GM12878 (cell line): ENCODE data around the gene BRAT1.
"Not testable (repeated sequence)": the region's sequence is repeated elsewhere in the genome, so short reads cannot be mapped to it uniquely, and the experiment has no call there.

Source experiments
- EP300 ChIP-seq, 2 experiments: fragments of 150-350 bp in 1 of 2; IDR thresholded peaks; 2 replicates each; pipeline ENCODE4 v1.6.1; 2011 to 2012; ENCODE audit warnings: low read depth in 2 of 2, low read length in 2 of 2, borderline replicate concordance in 1 of 2, improper control_type of control experiment in 1 of 2, inconsistent platforms in 1 of 2; ENCODE audit not compliant: control insufficient read depth in 1 of 2
- LARP7 ChIP-seq: fragments of 450-650 bp; IDR thresholded peaks from 2 replicates; pipeline ENCODE4 v1.6.1; 2017; ENCODE audit warnings: mild to moderate bottlenecking
- POLR2A ChIP-seq: IDR thresholded peaks from 2 replicates; pipeline ENCODE4 v1.6.1; 2011; ENCODE audit warnings: low read depth, mild to moderate bottlenecking, low read length
- RAD21 ChIP-seq: IDR thresholded peaks from 2 replicates; pipeline ENCODE4 v1.6.1; 2011; ENCODE audit warnings: mild to moderate bottlenecking, low read depth, low read length, moderate library complexity; ENCODE audit not compliant: insufficient read depth
- RB1 ChIP-seq: fragments of 450-650 bp; formaldehyde crosslinking; IDR thresholded peaks from 2 replicates; pipeline ENCODE4 v1.6.1; 2017; ENCODE audit warnings: mild to moderate bottlenecking, borderline replicate concordance
- REST ChIP-seq: IDR thresholded peaks from 2 replicates; pipeline ENCODE4 v1.6.1; 2012; ENCODE audit warnings: mild to moderate bottlenecking, low read depth, low read length
- SIN3A ChIP-seq: IDR thresholded peaks from 2 replicates; pipeline ENCODE4 v1.6.1; 2012; ENCODE audit warnings: low read depth, low read length, improper control_type of control experiment
- SMC3 ChIP-seq: IDR thresholded peaks from 2 replicates; pipeline ENCODE4 v1.6.1; 2011; ENCODE audit warnings: low read length, improper control_type of control experiment, borderline replicate concordance
- YY1 ChIP-seq: IDR thresholded peaks from 2 replicates; pipeline ENCODE4 v1.6.1; 2011; ENCODE audit warnings: low read depth, mild to moderate bottlenecking, low read length
- ZNF207 ChIP-seq: fragments of 450-650 bp; IDR thresholded peaks from 2 replicates; pipeline ENCODE4 v1.6.1; 2014; ENCODE audit warnings: antibody characterized with exemption, mild to moderate bottlenecking, borderline replicate concordance
- ZNF384 ChIP-seq: IDR thresholded peaks from 2 replicates; pipeline ENCODE4 v1.6.1; 2012; ENCODE audit warnings: low read depth, mild to moderate bottlenecking, low read length, improper control_type of control experiment, borderline replicate concordance
- TF ChIP-seq, protein P1 (sequence below), 3 experiments: IDR thresholded peaks in 2 of 3; conservative IDR thresholded peaks in 1 of 3; 2 replicates each; pipeline ENCODE4 v1.5.1; 2011; ENCODE audit warnings: low read depth in 3 of 3, low read length in 3 of 3, mild to moderate bottlenecking in 3 of 3, control low read depth in 2 of 3, moderate library complexity in 2 of 3, inconsistent platforms in 1 of 3, mixed read lengths in 1 of 3; ENCODE audit not compliant: control insufficient read depth in 2 of 3, insufficient read depth in 1 of 3; ENCODE audit errors: extremely low read depth in 1 of 3

DNA sequence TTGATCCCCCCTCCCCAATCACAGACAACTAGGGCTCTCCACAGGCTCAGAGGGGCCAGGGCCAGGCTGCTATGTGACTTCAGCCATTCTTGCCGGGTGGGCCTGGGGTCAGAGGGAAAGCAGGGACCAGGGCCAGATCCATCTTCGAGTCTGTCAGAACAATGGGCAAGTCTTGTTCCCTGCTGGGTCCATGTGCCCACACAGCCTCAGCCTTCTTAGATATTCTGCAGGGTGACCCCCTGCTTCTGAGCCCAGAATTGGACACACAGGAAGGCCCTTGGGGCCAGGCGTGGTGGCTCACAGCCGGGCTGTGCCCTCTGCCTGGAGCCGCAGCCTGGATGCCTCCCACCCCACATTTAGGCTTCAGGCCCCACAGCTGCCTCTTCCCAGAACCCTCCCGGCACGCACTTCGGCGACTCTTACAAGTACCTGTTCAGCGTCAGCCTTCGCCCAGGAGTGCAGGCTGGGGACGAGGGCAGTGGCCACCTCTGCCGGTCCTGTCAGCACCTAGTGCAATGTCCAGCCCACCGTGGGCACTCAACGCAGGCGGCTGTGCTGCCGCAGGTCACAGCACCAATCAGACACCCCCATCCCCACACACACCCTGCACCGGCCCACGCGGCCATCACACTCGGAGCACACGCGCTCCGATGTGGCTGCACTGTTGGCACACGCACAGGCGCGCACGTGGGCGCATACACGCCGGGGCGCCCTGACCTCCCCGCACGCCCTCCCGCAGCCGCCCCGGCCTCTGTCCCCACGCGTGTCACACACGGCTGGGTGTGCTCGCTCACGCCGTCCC, 24.1 kb downstream of the BRAT1 start:
- not testable (repeated sequence) for TF ChIP-seq LARP7; RB1; SIN3A; YY1; POLR2A; ZNF384; SMC3; ZNF207; EP300 (IDR thresholded peaks at IDR 0.05; ENCODE audit: borderline replicate concordance in 1 of 2, control insufficient read depth in 1 of 2, low read depth in 2 of 2, low read length in 2 of 2); RAD21; REST
- TF ChIP-seq, protein P1, sequence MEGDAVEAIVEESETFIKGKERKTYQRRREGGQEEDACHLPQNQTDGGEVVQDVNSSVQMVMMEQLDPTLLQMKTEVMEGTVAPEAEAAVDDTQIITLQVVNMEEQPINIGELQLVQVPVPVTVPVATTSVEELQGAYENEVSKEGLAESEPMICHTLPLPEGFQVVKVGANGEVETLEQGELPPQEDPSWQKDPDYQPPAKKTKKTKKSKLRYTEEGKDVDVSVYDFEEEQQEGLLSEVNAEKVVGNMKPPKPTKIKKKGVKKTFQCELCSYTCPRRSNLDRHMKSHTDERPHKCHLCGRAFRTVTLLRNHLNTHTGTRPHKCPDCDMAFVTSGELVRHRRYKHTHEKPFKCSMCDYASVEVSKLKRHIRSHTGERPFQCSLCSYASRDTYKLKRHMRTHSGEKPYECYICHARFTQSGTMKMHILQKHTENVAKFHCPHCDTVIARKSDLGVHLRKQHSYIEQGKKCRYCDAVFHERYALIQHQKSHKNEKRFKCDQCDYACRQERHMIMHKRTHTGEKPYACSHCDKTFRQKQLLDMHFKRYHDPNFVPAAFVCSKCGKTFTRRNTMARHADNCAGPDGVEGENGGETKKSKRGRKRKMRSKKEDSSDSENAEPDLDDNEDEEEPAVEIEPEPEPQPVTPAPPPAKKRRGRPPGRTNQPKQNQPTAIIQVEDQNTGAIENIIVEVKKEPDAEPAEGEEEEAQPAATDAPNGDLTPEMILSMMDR (IDR thresholded peaks at IDR 0.05 in 2 of 3, conservative IDR thresholded peaks at IDR 0.05 in 1 of 3; ENCODE audit: control insufficient read depth in 2 of 3, extremely low read depth in 1 of 3, insufficient read depth in 1 of 3, low read depth in 3 of 3, low read length in 3 of 3): not testable (repeated sequence)
